GM18907 (cell line): ENCODE results near the gene GVQW3.

Experiments used
- ATAC-seq: cut with Tn5 transposase; IDR thresholded peaks from one replicate; pipeline ENCODE4 v1.9.1; 2021; ENCODE audit warnings: mild to moderate bottlenecking, moderate library complexity; ENCODE audit not compliant: unreplicated experiment

The GVQW3 gene

DNA sequence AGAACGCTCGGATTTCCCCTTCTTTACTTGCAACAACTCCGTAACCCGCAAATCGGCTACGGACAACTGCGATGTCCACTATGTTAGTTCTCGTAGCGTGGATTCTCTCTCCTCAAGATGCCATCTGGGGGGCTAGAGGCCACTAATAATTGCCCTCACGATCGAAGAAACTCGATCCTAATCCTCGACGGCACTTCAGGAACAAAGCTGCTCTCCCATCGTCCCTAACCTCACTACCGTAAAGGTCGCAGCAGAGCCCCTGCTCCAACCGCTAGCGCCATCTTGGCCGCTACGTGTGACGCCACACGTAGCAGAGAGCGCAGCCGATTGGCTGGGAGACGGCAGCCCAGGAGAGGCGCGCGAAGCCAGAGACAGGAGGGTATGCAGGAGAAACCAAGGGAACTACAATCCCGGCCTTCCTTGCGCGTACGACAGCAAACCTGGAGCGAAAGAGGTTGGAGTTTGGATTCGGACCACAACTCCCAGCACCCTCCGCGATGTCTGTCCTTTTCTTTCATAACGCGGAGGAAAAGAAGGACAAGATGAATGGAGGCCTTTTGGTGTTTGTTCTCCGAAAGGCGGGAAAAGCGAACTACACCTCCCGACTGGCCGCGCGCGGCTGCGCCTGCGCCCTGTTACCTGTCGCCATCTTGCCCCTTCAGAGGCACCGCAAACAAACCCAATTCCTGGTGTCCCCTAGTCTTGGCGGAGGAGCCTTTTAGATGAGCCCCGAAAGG, 63.4 kb downstream of the GVQW3 start, which contains the start of gene EMSY:
TSS of gene EMSY (plus strand) at position 635 of the 737 bp plus-strand sequence. CDS start 1,921 bp downstream, outside the sequence.
- peak; percentile 94 for ATAC-seq

DNA sequence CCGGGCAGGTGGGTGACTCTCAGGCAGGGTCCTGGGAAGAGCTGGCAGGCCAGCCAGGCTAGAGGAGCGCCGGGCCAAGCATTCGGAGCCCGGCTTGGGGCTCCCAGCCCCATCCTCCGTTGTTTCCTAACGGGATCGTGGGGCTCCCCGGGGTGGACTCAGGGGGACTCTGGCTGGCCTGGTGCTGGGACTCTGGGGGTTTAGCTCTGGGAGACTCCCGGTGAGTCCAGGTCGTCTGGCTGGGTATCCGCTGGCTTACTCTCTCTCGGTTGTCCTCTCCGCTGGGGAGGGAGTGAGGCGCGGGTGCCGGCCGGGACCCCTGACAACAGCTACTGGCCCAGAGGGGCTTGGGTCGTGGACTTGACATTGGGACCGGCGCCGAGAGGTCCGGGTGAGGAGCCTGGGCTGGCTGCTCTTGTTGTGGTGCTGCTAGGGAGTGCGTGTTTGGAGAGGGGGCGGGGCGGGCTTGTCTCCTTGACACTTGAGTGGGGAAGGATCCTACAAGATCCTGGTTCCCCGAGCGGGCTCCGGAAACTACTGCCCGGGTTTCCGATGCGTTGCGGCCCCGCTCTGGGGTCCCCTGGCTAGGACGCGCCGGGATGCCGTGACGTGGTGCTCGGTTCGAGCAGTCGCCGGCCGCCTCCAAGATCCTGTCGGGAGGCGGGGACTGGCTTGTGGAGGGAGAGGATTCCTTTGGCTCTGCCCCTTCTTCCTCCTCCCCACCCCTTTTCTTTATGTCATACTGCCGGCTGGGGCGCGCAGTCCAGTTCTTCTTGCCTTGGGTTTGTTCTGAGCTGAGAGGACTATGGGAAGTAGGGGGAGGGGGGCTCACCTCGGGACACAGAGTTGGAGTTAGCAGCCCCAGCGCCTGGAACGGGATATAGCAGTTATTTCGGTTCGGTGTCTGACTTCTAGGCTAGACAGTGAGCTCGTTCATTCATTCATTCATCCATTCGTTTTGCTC, 64.3 kb downstream of the GVQW3 start:
- ATAC-seq: peak; percentile 35

DNA sequence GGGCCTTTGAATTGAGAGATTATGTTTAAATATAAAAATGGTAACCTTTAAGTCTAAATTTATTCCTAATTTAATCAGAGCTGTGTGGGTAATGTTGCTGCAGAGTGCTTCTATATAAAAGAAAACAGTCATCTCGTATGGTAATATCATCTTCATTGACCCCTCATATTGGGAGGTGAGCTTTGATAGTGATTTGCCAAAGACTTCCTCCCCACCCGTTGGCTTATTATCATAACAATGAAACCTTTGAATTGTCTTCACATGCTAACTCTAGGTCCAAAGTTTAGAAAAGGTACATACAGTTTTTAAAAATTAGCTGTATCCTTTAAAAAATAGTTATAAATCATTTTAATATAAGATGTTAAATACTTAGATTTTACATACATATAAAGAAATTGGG, 67.4 kb downstream of the GVQW3 start:
- ATAC-seq: no peak

DNA sequence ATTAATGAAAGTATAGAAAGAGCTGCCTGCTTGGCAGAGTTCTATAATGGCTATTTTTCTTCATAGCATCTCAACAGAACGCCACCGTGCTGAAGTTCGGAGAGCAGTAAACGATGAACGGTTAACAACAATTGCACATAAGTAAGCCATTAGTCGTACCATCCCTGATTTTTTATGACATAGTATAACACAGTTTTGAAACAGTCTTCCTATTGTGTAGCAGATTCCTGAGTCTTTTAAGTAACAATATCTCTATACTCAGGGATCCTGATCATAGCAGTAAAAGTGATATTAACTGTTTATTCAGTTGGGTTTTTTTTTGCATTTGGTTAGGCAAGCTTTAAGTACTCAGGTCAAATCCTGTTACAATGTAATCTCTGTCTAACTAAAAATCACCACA, 72.1 kb downstream of the GVQW3 start:
- ATAC-seq: no peak

DNA sequence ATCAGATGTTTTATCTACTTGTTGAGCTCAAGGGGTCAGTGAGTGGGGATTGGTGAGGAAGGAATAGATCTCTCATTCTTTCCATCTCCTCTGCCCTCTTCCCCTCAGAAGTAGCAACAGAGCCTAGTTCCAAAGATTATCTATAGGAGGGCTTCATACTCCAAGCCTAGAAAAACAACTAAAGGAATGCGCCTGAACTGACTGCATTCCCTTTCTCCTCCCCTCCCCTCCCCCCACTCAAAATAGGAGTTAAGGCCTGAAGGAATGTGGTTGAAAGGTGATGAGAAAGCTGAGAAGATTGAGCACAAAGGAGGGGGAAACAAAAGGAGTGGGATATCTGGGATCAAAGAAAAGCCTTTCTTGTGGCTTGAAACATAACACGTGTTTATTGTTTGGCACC, 74.2 kb downstream of the GVQW3 start:
- ATAC-seq: no peak

DNA sequence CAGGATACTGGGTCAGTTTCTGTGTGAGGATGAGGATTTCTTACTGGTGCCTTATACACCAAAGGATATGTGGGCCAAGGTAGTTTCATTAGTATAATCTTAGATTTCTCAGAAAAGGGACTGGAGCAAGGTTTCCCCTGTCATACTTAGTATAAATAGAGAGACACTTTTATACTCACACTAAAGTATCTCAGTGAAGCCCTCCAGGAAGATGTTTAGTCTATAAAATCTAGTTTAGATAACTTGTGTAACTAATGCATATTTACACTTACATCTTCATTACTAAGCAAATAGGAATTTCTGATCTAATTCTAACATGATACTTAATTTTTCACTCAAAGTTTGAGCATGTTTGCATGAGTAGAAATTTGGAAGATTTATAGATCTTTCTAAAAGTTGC, 74.8 kb downstream of the GVQW3 start:
- no peak for ATAC-seq

DNA sequence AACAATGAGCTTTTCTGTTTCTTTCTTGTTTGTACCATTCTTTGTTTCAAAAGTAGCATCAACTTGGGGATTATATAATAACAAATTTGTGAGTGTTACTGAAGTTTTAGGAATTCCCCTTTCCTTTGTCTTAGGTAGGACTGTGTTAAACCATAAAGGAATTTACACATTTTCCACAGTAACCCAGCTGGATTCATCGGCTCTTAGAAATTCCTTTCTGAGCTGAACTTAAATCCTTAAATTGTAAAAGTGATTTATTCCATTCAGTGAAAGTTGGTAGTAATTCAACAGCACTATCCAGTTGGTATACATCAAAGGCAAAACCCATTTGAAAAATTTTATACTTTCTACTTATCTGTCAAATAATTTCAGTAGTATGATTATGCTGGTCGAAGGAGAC, 75.4 kb downstream of the GVQW3 start:
- no peak for ATAC-seq
